ENCODE measurements around the gene RREB1. TPM values are rescaled to one million over a fixed set of nuclear protein-coding genes. Genes with fewer than 3 reads are reported as not detected.

The RREB1 gene
- polyA plus RNA-seq, 1 experiment, result 2.6 TPM

DNA sequence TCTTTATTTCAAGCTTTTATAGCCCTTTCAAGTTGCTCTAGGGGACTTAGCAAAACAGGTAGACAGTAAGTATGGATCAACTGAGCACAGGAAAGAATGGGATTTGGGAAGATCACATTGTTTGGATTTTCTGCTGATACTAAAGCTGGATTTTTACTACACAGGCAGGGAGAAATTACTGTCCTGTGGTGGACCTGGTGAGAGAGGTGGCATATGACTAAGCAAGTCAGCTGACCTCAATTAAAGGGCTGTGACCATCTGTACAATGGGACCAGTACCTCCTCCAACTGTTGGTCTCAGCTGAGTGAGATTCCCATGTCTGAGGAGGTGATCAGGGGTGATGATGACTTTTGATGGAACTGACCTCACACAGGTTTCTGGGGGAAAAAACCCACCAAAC lies 28.0 kb downstream of the RREB1 start:
- Histone ChIP-seq H3K27ac (ENCODE audit: low read depth, low read length) (no peak overlapping the region), H3K27me3 (ENCODE audit: control insufficient read depth, insufficient read depth, low read length) (no peaks in the 10 kb centered on the region), H3K9me3 (ENCODE audit: control insufficient read depth, insufficient read depth, low read length) (no peaks in the 10 kb centered on the region), H3K4me3 (ENCODE audit: low read depth, low read length) (no peak overlapping the region)
- ChIA-PET CTCF (interaction anchor here (0.5 kb wide), 1 partner anchor 1904 kb away, joined by 3 read pairs; no protein-coding TSS in a partner anchor), POLR2A (interaction anchor here (0.6 kb wide), 2 partner anchors 83 to 290 kb away, joined by 4 to 12 read pairs; no protein-coding TSS in a partner anchor)
- DNase-seq (ENCODE audit: low read depth, low spot score), result no peak
- TF ChIP-seq, protein P1, sequence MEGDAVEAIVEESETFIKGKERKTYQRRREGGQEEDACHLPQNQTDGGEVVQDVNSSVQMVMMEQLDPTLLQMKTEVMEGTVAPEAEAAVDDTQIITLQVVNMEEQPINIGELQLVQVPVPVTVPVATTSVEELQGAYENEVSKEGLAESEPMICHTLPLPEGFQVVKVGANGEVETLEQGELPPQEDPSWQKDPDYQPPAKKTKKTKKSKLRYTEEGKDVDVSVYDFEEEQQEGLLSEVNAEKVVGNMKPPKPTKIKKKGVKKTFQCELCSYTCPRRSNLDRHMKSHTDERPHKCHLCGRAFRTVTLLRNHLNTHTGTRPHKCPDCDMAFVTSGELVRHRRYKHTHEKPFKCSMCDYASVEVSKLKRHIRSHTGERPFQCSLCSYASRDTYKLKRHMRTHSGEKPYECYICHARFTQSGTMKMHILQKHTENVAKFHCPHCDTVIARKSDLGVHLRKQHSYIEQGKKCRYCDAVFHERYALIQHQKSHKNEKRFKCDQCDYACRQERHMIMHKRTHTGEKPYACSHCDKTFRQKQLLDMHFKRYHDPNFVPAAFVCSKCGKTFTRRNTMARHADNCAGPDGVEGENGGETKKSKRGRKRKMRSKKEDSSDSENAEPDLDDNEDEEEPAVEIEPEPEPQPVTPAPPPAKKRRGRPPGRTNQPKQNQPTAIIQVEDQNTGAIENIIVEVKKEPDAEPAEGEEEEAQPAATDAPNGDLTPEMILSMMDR (IDR thresholded peaks at IDR 0.05; ENCODE audit: low read depth, low read length), result no peak

DNA sequence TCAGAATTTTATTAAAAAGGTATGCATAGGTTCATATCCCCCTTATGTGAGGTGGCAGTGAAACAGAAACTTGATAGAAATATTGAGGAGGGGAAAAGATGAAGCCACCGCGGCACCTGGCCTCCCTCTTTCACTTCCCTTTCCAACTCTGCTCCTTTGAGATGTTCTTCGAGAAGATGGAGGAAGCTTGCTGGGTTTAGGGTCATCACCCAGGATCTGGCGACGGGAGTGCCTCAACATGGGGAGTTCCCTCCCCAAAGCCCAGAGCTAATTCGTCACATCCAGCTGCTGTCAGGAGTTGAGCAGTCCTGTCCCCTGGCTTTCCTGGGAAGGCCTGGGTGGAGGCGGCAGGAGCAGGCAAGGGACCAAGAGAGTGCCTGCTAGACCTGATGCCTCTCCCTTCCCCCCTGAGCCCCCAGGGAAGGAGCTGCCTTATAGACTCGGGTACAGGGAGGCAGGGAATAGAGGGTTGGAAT lies 29.1 kb downstream of the RREB1 start:
- Histone ChIP-seq H3K9me3 (ENCODE audit: control insufficient read depth, insufficient read depth, low read length) (no peaks in the 10 kb centered on the region; the same call in 1 of the 2 replicates), H3K27ac (ENCODE audit: low read depth, low read length) (peak overlapping the region; percentile 73), H3K27me3 (ENCODE audit: control insufficient read depth, insufficient read depth, low read length) (no peaks in the 10 kb centered on the region), H3K4me3 (ENCODE audit: low read depth, low read length) (no peak overlapping the region)
- POLR2A ChIA-PET, result interaction anchor here (0.7 kb wide), 2 partner anchors 29 kb away, joined by 3 read pairs; no protein-coding TSS in a partner anchor
- TF ChIP-seq, protein P1 (IDR thresholded peaks at IDR 0.05; ENCODE audit: low read depth, low read length), result no peak
- CTCF ChIA-PET, result interaction anchor here (0.5 to 1.0 kb wide), 2 partner anchors 107 to 412 kb away, joined by 3 to 5 read pairs; no protein-coding TSS in a partner anchor
- DNase-seq (ENCODE audit: low read depth, low spot score), result no peak

DNA sequence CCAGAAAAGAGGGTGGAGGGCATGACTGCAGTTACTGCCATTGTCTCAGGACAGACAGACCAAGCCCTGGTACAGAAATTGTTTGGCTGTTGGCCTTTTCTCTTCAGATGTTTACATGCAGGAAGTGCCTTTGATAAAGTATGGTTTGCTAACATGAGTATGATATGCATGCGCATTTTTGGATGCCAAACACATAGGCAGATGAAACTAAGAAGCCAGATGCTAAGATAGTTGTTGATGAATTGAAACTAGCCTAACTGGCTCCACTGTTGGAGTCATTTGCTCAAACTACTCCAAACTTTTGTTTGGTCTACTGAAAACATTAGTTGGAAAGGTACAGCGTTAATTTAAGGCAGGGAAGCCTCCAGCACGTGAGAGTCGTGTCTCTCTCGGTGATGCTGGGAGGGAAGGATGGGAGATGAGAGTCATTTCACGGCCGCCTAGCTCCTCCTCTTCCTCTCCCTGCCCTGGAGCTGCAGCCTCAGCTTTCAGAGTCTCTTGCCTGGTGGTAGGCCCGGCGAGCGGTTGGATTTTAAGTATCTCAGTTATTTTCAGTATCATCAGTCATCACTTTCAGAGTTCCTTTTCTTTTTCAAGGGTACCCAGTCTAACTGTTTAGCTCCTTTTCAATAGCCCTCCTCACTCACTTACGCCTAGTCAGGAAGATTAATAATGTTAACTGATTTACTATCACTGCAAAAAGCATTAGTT lies 29.7 kb downstream of the RREB1 start:
- POLR2A ChIA-PET, result interaction anchor here (0.7 kb wide), 3 partner anchors 9 to 29 kb away, joined by 3 read pairs; no protein-coding TSS in a partner anchor
- TF ChIP-seq, protein P1 (IDR thresholded peaks at IDR 0.05; ENCODE audit: low read depth, low read length), result no peak
- no peak for DNase-seq (ENCODE audit: low read depth, low spot score)
- Histone ChIP-seq H3K4me3 (ENCODE audit: low read depth, low read length) (peak overlapping the region; percentile 36), H3K27me3 (ENCODE audit: control insufficient read depth, insufficient read depth, low read length) (no peaks in the 10 kb centered on the region), H3K9me3 (ENCODE audit: control insufficient read depth, insufficient read depth, low read length) (no peaks in the 10 kb centered on the region; the same call in 1 of the 2 replicates), H3K27ac (ENCODE audit: low read depth, low read length) (peak overlapping the region; percentile 73)
- CTCF ChIA-PET, result interaction anchor here (0.5 to 1.4 kb wide), 7 partner anchors 19 to 413 kb away, joined by 3 to 5 read pairs (median 3); no protein-coding TSS in a partner anchor

DNA sequence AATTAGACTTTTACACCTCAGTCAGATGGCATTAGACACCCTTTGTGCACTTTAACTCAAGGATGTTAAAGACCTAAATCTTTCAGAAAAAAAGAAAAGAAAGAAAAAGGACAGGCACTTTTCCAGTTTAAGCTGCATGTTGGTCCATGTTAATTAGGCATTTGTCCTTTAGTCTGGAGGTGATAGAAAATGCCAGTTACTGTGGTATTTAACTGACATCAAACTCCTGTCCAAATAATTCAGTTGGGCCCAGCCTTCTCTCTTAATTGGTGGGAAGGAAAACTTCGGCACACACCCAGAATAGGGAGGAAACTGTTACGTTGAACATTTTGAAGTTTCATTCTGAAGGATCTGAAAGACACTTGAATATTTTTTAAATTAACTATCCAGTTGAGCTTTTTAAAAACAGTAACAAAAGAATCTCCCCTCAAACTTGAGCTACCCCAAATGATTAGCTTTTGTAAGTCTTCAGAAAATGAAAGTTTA lies 30.3 kb downstream of the RREB1 start:
- no peaks in the 10 kb centered on the region for H3K27me3 ChIP-seq (ENCODE audit: control insufficient read depth, insufficient read depth, low read length)
- no peak for DNase-seq (ENCODE audit: low read depth, low spot score)
- peak overlapping the region; percentile 0 for H3K4me3 ChIP-seq (ENCODE audit: low read depth, low read length)
- ChIA-PET POLR2A (interaction anchor here (0.7 kb wide), 2 partner anchors 8 to 30 kb away, joined by 3 read pairs; no protein-coding TSS in a partner anchor), CTCF (interaction anchor here (0.9 to 1.4 kb wide), 7 partner anchors 10 to 379 kb away, joined by 3 to 5 read pairs (median 3); no protein-coding TSS in a partner anchor)
- TF ChIP-seq, protein P1 (IDR thresholded peaks at IDR 0.05; ENCODE audit: low read depth, low read length), result no peak
- H3K27ac ChIP-seq (ENCODE audit: low read depth, low read length), result no peak overlapping the region
- no peaks in the 10 kb centered on the region; the same call in 1 of the 2 replicates for H3K9me3 ChIP-seq (ENCODE audit: control insufficient read depth, insufficient read depth, low read length)
